Osteocyte (in vitro differentiated cells): ENCODE data around the gene EPHB6. TPM values are rescaled to one million over a fixed set of nuclear protein-coding genes. Genes with fewer than 3 reads are reported as not detected.

ENCODE experiments used
- DNase-seq: peaks from one replicate; pipeline ENCODE4 v3.0.0; 2021; ENCODE audit warnings: mixed read lengths; ENCODE audit not compliant: unreplicated experiment; ENCODE audit errors: extremely low spot score
- H3K27ac Mint-ChIP-seq: one replicate; pipeline ENCODE4 v1.8.0; 2021; ENCODE audit warnings: mild to moderate bottlenecking, mixed read lengths; ENCODE audit not compliant: unreplicated experiment
- H3K27me3 Mint-ChIP-seq: one replicate; pipeline ENCODE4 v1.8.0; 2021; ENCODE audit warnings: mixed read lengths; ENCODE audit not compliant: unreplicated experiment
- H3K36me3 Mint-ChIP-seq: one replicate; pipeline ENCODE4 v1.8.0; 2021; ENCODE audit warnings: mixed read lengths; ENCODE audit not compliant: unreplicated experiment
- H3K4me1 Mint-ChIP-seq: one replicate; pipeline ENCODE4 v1.8.0; 2021; ENCODE audit warnings: mixed read lengths; ENCODE audit not compliant: unreplicated experiment
- H3K4me3 Mint-ChIP-seq: one replicate; pipeline ENCODE4 v1.8.0; 2021; ENCODE audit warnings: mild to moderate bottlenecking, moderate library complexity, mixed read lengths; ENCODE audit not compliant: unreplicated experiment
- H3K9me3 Mint-ChIP-seq: one replicate; pipeline ENCODE4 v1.8.0; 2021; ENCODE audit warnings: mixed read lengths; ENCODE audit not compliant: unreplicated experiment
- CTCF ChIP-seq: fragments of 200-600 bp; sonication (generic); IDR thresholded peaks from 2 replicates; pipeline ENCODE4 v1.5.0; 2021; ENCODE audit warnings: antibody characterized with exemption, mild to moderate bottlenecking, moderate library complexity
- total RNA-seq: library from RNA; stranded (reverse); gene quantifications from 2 replicates; pipeline ENCODE4 v1.2.1, GENCODE V29; 2021

The EPHB6 gene
- total RNA-seq, 1 donor from 2014 or later, result 13.7 TPM

- H3K36me3 Mint-ChIP-seq, result no peaks in the 10 kb centered on the region
- H3K4me1 Mint-ChIP-seq, result no peaks in the 10 kb centered on the region
- H3K27me3 Mint-ChIP-seq, result peaks cover 7% of the 10 kb centered on the region
- no peak for TF ChIP-seq CTCF
- no peak overlapping the region for H3K4me3 Mint-ChIP-seq
- H3K9me3 Mint-ChIP-seq, result no peaks in the 10 kb centered on the region
- no peak overlapping the region for H3K27ac Mint-ChIP-seq
- DNase-seq, result no peak
Observed at GRCh38 chr7:142916508-142916907, 61.6 kb downstream of the EPHB6 start.

DNA sequence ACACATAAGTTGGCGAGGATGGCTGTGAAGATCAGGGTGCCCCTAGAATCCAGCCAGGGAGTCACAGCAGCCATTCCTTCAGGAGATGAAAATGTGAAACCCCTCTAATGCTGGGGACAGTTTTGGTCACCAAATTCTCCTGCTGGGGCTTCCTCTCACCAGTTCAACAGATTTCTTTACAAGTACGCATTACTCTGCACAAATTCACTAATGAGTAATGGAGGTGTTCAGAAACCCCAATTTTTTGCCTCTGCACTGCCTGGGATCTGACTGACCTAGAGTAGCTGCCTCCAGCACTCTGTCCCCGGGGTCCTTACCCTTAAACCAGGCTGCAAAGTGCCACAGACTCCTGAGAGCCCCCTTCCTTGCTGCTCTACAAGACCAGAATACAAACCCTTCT is 62.6 kb downstream of the EPHB6 start:
- Mint-ChIP-seq H3K36me3 (no peaks in the 10 kb centered on the region), H3K9me3 (no peaks in the 10 kb centered on the region), H3K4me3 (no peak overlapping the region), H3K27ac (no peak overlapping the region), H3K4me1 (no peaks in the 10 kb centered on the region), H3K27me3 (peaks cover 7% of the 10 kb centered on the region)
- DNase-seq, result no peak
- no peak for TF ChIP-seq CTCF

- H3K4me3 Mint-ChIP-seq, result no peak overlapping the region
- TF ChIP-seq CTCF, result no peak
- H3K4me1 Mint-ChIP-seq, result no peaks in the 10 kb centered on the region
- DNase-seq, result no peak
- H3K9me3 Mint-ChIP-seq, result no peaks in the 10 kb centered on the region
- H3K27me3 Mint-ChIP-seq, result peaks cover 7% of the 10 kb centered on the region
- no peaks in the 10 kb centered on the region for H3K36me3 Mint-ChIP-seq
- H3K27ac Mint-ChIP-seq, result no peak overlapping the region
Observed at GRCh38 chr7:142918901-142919300, 64.0 kb downstream of the EPHB6 start.

GRCh38 chr7:142919656-142920055 is 64.8 kb downstream of the EPHB6 start:
- H3K4me3 Mint-ChIP-seq, result no peak overlapping the region
- H3K9me3 Mint-ChIP-seq, result no peaks in the 10 kb centered on the region
- no peak for DNase-seq
- no peak for TF ChIP-seq CTCF
- H3K27me3 Mint-ChIP-seq, result peaks cover 7% of the 10 kb centered on the region
- H3K27ac Mint-ChIP-seq, result no peak overlapping the region
- no peaks in the 10 kb centered on the region for H3K4me1 Mint-ChIP-seq
- no peaks in the 10 kb centered on the region for H3K36me3 Mint-ChIP-seq

Other genes starting within 250 kb of the EPHB6 start
- gene PRSS1, start 105.6 kb upstream of the EPHB6 start, total RNA-seq, result not detected in 2 replicates
- not detected in 2 replicates for gene PRSS2, start 84.1 kb upstream of the EPHB6 start, total RNA-seq
- gene TRPV6, start 30.7 kb downstream of the EPHB6 start, total RNA-seq, result not detected in 2 replicates
- gene TRPV5, start 78.7 kb downstream of the EPHB6 start, total RNA-seq, result not detected in 2 replicates
- gene LLCFC1, start 84.4 kb downstream of the EPHB6 start, total RNA-seq, result not detected in 2 replicates
- gene KEL, start 107.3 kb downstream of the EPHB6 start, total RNA-seq, result 0.50 and 1.5 TPM in 2 replicates
- not detected in 2 replicates for gene OR9A2, start 172.1 kb downstream of the EPHB6 start, total RNA-seq
- not detected in 2 replicates for gene OR6V1, start 197.3 kb downstream of the EPHB6 start, total RNA-seq